DND-41 (cell line): ENCODE measurements around the gene CLPTM1L.

Experiments
- ATAC-seq: fragments of 200-7000 bp; cut with Tn5 transposase; 3 replicates; pipeline ENCODE4 v1.9.1; 2021; ENCODE audit warnings: low read depth; ENCODE audit not compliant: insufficient read depth
- DNase-seq: peaks from one replicate; pipeline ENCODE4 v3.0.0-alpha.2; 2020
- H2AFZ ChIP-seq: 2 replicates; pipeline ENCODE4 v1.6.0; 2012; ENCODE audit warnings: low read depth, low read length
- H3K27ac ChIP-seq: 2 replicates; pipeline ENCODE4 v1.5.1; 2012; ENCODE audit warnings: low read length, inconsistent platforms
- H3K27me3 ChIP-seq: fragments of 200-600 bp; sonication (generic); 2 replicates; pipeline ENCODE4 v1.6.0; 2012; ENCODE audit warnings: low read length, mild to moderate bottlenecking, inconsistent platforms; ENCODE audit not compliant: insufficient read depth, poor library complexity
- H3K36me3 ChIP-seq: 2 replicates; pipeline ENCODE4 v1.5.1; 2012; ENCODE audit warnings: low read length, inconsistent platforms; ENCODE audit not compliant: insufficient read depth
- H3K4me1 ChIP-seq: 2 replicates; pipeline ENCODE4 v1.5.1; 2012; ENCODE audit warnings: mild to moderate bottlenecking, low read length; ENCODE audit not compliant: insufficient read depth
- H3K4me2 ChIP-seq: 2 replicates; pipeline ENCODE4 v1.6.0; 2012; ENCODE audit warnings: mild to moderate bottlenecking, moderate library complexity, low read length, inconsistent platforms; ENCODE audit not compliant: insufficient read depth
- H3K4me3 ChIP-seq, 2 experiments: fragments of 200-600 bp in 1 of 2; shearing (Covaris generic) in 1 of 2; 2 replicates each; pipeline ENCODE4 v1.5.1; 2012 to 2016; ENCODE audit warnings: inconsistent platforms in 2 of 2, low read length in 2 of 2, mild to moderate bottlenecking in 2 of 2, low read depth in 1 of 2, moderate library complexity in 1 of 2
- H3K79me2 ChIP-seq: 2 replicates; pipeline ENCODE4 v1.6.0; 2012; ENCODE audit warnings: low read length, inconsistent platforms; ENCODE audit not compliant: insufficient read depth
- H3K9ac ChIP-seq: 2 replicates; pipeline ENCODE4 v1.6.0; 2012; ENCODE audit warnings: low read depth, mild to moderate bottlenecking, inconsistent platforms, low read length, moderate library complexity
- H3K9me3 ChIP-seq: 2 replicates; pipeline ENCODE4 v1.5.1; 2012; ENCODE audit warnings: low read length, moderate library complexity, mild to moderate bottlenecking, inconsistent platforms; ENCODE audit not compliant: insufficient read depth, severe bottlenecking
- H4K20me1 ChIP-seq: 2 replicates; pipeline ENCODE4 v1.6.0; 2012; ENCODE audit warnings: low read length; ENCODE audit not compliant: insufficient read depth
- EZH2 ChIP-seq: IDR thresholded peaks from 3 replicates; pipeline ENCODE4 v1.6.1; 2012; ENCODE audit warnings: borderline replicate concordance, low read depth, mild to moderate bottlenecking, moderate library complexity, low read length, inconsistent platforms; ENCODE audit not compliant: severe bottlenecking
- TF ChIP-seq, protein P1 (sequence below): IDR thresholded peaks from 2 replicates; pipeline ENCODE4 v1.5.1; 2012; ENCODE audit warnings: borderline replicate concordance, low read length, moderate library complexity, mild to moderate bottlenecking; ENCODE audit not compliant: poor library complexity, severe bottlenecking; ENCODE audit errors: extremely low read depth

CLPTM1L gene

DNA sequence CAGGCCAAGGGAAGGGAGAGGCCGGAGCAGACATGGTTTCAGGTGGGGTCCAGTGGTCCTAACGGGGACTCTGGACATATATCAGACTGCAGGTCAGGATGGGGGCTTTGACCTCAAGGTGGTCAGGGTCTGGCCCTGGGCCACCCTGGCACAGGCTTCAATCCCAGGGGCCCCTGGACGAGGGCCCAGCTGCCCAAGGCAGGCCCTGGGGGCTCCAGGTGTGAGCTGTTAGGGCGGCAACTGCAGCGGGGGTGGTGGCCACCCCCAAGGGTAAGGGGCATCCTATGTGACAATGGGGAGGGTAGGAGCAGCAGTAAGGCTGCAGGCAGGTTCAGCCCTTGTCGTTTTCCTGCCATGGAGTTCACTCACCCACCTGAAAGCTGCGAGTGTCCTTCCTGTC is 45.4 kb upstream of the CLPTM1L start:
- Histone ChIP-seq H4K20me1 (no peaks in the 10 kb centered on the region), H3K79me2 (no peaks in the 10 kb centered on the region), H3K9me3 (no peaks in the 10 kb centered on the region), H2AFZ (no peak overlapping the region), H3K4me1 (peaks cover 16% of the 10 kb centered on the region), H3K4me3 (no peak overlapping the region), H3K36me3 (no peaks in the 10 kb centered on the region), H3K4me2 (no peak overlapping the region), H3K27ac (no peak overlapping the region), H3K27me3 (peaks cover 6% of the 10 kb centered on the region), H3K9ac (no peak overlapping the region)
- TF ChIP-seq EZH2 = no peak
- TF ChIP-seq, protein P1, sequence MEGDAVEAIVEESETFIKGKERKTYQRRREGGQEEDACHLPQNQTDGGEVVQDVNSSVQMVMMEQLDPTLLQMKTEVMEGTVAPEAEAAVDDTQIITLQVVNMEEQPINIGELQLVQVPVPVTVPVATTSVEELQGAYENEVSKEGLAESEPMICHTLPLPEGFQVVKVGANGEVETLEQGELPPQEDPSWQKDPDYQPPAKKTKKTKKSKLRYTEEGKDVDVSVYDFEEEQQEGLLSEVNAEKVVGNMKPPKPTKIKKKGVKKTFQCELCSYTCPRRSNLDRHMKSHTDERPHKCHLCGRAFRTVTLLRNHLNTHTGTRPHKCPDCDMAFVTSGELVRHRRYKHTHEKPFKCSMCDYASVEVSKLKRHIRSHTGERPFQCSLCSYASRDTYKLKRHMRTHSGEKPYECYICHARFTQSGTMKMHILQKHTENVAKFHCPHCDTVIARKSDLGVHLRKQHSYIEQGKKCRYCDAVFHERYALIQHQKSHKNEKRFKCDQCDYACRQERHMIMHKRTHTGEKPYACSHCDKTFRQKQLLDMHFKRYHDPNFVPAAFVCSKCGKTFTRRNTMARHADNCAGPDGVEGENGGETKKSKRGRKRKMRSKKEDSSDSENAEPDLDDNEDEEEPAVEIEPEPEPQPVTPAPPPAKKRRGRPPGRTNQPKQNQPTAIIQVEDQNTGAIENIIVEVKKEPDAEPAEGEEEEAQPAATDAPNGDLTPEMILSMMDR = no peak
- DNase-seq = no peak
- ATAC-seq = no peak

DNA sequence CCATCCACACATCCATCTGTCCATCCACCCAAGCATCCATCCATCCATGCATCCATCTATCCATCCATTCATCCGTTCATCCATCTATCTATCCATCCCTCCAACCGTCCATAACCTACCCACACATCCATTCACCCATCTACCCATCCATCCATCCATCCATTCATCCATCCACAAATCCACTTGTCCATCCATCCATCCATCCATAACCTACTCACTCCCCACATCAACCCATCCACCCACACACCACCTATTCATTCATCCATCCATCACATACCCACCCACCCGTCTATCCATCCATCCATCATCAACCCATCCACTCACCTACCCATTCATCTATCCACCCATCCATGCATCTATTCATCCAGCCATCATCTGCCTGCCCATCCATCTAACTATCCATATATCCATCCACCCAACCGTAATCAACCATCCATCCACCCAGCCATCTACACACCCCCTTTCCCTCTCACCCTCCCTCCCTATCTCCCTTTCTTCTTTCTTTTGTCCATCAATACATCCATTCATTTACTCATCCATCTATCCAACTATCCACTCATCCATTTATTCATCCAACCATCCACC is 43.6 kb upstream of the CLPTM1L start:
- Histone ChIP-seq H4K20me1 (no peaks in the 10 kb centered on the region), H2AFZ (no peak overlapping the region), H3K9me3 (no peaks in the 10 kb centered on the region), H3K4me2 (no peak overlapping the region), H3K9ac (no peak overlapping the region), H3K27ac (no peak overlapping the region), H3K4me1 (peaks cover 20% of the 10 kb centered on the region), H3K79me2 (no peaks in the 10 kb centered on the region), H3K27me3 (peaks cover 6% of the 10 kb centered on the region), H3K4me3 (no peak overlapping the region), H3K36me3 (no peaks in the 10 kb centered on the region)
- no peak for TF ChIP-seq EZH2
- TF ChIP-seq, protein P1 = no peak
- ATAC-seq = no peak
- no peak for DNase-seq

- TF ChIP-seq EZH2 = no peak
- no peaks in the 10 kb centered on the region for H3K36me3 ChIP-seq
- ATAC-seq (no peak), DNase-seq (no peak)
- peaks cover 20% of the 10 kb centered on the region for H3K4me1 ChIP-seq
- no peak overlapping the region for H3K9ac ChIP-seq
- no peaks in the 10 kb centered on the region for H4K20me1 ChIP-seq
- H3K27ac ChIP-seq = no peak overlapping the region
- no peaks in the 10 kb centered on the region for H3K9me3 ChIP-seq
- no peak overlapping the region for H2AFZ ChIP-seq
- no peak overlapping the region for H3K4me2 ChIP-seq
- no peak overlapping the region for H3K4me3 ChIP-seq
- peaks cover 6% of the 10 kb centered on the region for H3K27me3 ChIP-seq
- no peaks in the 10 kb centered on the region for H3K79me2 ChIP-seq
Measured at GRCh38 chr5:1387876-1388275, 43.0 kb upstream of the CLPTM1L start.

DNA sequence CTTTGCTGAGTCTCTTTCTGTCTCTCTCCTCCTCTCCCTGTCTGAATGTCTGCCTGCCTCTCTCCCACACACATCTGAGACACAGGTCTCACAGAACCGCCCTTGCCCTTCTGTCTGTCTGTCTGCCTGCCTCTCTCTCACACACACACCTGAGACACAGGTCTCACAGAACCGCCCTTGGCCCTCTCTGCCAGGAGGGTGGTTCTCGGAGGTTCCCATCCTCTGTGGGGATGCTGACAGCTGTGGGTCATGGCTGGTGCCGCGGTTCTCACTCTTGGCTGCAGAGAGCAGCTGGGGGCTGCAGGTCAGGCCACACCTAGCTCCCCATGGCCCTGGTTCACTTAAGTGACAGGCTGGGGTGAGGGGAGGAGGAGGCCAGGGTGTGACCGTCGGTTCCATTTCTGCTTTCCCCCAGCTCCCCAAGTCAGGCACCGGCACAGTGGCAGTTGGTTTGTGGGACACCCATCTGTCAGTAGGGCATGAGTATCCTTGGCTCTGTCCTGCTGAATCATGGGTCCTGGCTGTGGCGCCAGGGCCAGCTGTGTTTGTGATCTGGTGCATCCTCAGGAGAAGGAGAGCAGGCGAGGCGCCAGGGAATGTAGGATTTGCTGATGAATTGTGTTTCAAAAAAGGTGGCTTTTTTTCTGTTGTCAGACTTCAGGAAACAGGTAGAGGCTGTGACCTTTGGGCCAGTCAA is 42.3 kb upstream of the CLPTM1L start:
- peak overlapping the region; percentile 82; the same call in 1 of the 2 replicates for H2AFZ ChIP-seq
- no peak for DNase-seq
- no peak for ATAC-seq
- no peaks in the 10 kb centered on the region for H4K20me1 ChIP-seq
- peaks cover 6% of the 10 kb centered on the region for H3K27me3 ChIP-seq
- peak overlapping the region; percentile 68; the same call in 1 of the 2 replicates for H3K9ac ChIP-seq
- peak overlapping the region; percentile 86 for H3K4me2 ChIP-seq
- no peak overlapping the region for H3K27ac ChIP-seq
- H3K79me2 ChIP-seq = no peaks in the 10 kb centered on the region
- no peaks in the 10 kb centered on the region for H3K36me3 ChIP-seq
- no peaks in the 10 kb centered on the region for H3K9me3 ChIP-seq
- TF ChIP-seq, protein P1 = no peak
- TF ChIP-seq EZH2 = no peak
- peaks cover 20% of the 10 kb centered on the region for H3K4me1 ChIP-seq
- H3K4me3 ChIP-seq = 0 out of 4 replicates have a peak overlapping the region, but pooled peaks of 1 of the 2 experiments have one; percentile 60
